Measurements from ENCODE around the gene XPO6.

Gene XPO6

DNA sequence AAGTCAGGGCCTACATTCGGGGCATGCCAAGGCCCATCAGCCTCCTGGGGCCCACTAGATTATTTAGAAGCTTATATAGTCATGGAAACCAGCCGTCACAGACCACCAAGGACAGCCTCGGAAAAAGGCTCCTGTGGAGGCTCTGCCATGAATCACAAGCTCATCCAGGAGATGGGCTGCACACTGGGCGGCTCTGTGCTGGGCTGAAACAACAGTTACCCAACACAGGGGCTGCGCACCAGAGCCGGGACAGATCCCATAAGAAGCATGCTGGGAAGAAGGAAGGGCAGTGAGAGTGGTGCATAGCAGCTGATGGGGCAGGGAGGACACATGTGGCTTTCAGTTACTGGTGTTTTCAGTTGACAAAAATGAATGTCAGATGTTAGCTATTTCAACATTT, 80.6 kb downstream of the XPO6 start:
- no peaks in the 10 kb centered on the region for H4K20me1 ChIP-seq (ENCODE audit: insufficient read depth, low read length, poor library complexity, severe bottlenecking)
- H3K9me2 ChIP-seq (replicated peaks; ENCODE audit: low read depth, low read length) = no peaks in the 10 kb centered on the region

DNA sequence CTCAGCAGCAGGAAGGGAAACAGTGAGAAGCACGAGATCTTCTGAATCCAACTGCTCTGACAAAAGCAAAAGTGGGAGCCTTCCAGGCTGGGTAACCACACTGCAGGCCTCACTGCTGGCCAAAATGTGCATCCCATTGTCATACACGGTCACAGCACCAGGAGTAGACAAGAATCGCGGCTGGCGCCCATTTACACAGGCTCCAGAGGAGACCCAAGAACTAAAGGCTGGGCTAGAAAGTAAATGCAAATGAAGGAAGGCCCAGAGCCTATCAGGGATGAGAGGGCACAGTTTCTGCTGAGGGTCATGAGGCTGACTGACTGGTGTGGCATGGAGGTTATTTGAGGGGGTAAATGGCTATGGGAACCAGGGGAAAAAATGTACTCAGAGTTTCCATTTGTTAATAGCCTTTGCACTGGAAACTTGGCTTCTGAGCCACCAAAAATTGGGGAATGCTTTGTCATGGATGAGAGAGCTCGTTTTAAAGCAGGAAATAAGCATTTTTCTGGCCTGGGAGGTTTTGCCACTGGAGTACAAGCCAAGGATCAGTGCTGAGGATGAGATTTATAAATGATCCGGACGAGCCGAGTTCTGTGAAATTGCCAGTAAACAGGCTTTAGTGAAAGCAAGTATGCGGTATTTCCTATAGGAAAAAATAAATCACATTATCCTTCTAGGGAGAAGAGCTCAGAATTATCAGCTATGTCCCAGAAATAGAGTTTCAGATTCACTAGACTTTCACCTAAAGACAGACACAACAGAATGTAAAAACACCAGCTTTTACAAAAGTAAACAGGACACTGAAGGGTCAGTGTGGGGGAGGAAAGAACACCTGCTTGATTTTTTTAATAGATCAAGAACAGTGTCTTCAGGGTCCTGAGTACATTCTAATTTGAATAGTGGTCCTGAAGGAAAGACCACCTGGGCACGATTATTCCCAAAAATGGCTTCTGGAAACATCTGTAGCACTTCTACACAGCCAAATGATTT, 81.4 kb downstream of the XPO6 start:
- TF ChIP-seq, protein P1, sequence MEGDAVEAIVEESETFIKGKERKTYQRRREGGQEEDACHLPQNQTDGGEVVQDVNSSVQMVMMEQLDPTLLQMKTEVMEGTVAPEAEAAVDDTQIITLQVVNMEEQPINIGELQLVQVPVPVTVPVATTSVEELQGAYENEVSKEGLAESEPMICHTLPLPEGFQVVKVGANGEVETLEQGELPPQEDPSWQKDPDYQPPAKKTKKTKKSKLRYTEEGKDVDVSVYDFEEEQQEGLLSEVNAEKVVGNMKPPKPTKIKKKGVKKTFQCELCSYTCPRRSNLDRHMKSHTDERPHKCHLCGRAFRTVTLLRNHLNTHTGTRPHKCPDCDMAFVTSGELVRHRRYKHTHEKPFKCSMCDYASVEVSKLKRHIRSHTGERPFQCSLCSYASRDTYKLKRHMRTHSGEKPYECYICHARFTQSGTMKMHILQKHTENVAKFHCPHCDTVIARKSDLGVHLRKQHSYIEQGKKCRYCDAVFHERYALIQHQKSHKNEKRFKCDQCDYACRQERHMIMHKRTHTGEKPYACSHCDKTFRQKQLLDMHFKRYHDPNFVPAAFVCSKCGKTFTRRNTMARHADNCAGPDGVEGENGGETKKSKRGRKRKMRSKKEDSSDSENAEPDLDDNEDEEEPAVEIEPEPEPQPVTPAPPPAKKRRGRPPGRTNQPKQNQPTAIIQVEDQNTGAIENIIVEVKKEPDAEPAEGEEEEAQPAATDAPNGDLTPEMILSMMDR (conservative IDR thresholded peaks at IDR 0.05; ENCODE audit: low read length) = no peak
- TF ChIP-seq EZH2phosphoT487 (IDR thresholded peaks at IDR 0.05; ENCODE audit: borderline replicate concordance) = no peak
- peaks cover 100% of the 10 kb centered on the region for H3K36me3 ChIP-seq (ENCODE audit: insufficient read depth, low read length)

More for the DNA sequence above, 80.6 kb downstream of the XPO6 start:
- H3K4me3 ChIP-seq (ENCODE audit: low read length, poor library complexity, severe bottlenecking) = no peak overlapping the region
- no peaks in the 10 kb centered on the region for H3K79me2 ChIP-seq (ENCODE audit: insufficient read depth, low read length)
- H3K27me3 ChIP-seq (ENCODE audit: insufficient read depth, low read length, poor library complexity, severe bottlenecking) = no peaks in the 10 kb centered on the region
- TF ChIP-seq, protein P1 (conservative IDR thresholded peaks at IDR 0.05; ENCODE audit: low read length) = no peak
- no peak for TF ChIP-seq EZH2phosphoT487 (IDR thresholded peaks at IDR 0.05; ENCODE audit: borderline replicate concordance)
- H3K9ac ChIP-seq (ENCODE audit: low read depth, low read length, poor library complexity, severe bottlenecking) = no peak overlapping the region
- no peak overlapping the region for H2AFZ ChIP-seq (ENCODE audit: low read length)
- H3F3A ChIP-seq (ENCODE audit: low read depth) = no peaks in the 10 kb centered on the region
- H3K36me3 ChIP-seq (ENCODE audit: insufficient read depth, low read length) = peaks cover 99% of the 10 kb centered on the region
- H3K4me2 ChIP-seq (ENCODE audit: low read depth, low read length, poor library complexity, severe bottlenecking) = no peak overlapping the region
- H3K4me1 ChIP-seq (ENCODE audit: insufficient read depth, low read length, poor library complexity, severe bottlenecking) = no peaks in the 10 kb centered on the region
- H3K9me3 ChIP-seq (ENCODE audit: insufficient read depth, low read depth, low read length) = no peaks in the 10 kb centered on the region

GRCh38 chr16:28126684-28127620, 84.8 kb downstream of the XPO6 start:
- TF ChIP-seq EZH2phosphoT487 (IDR thresholded peaks at IDR 0.05; ENCODE audit: borderline replicate concordance) = no peak
- TF ChIP-seq, protein P1 (conservative IDR thresholded peaks at IDR 0.05; ENCODE audit: low read length) = no peak
- H3K4me1 ChIP-seq (ENCODE audit: insufficient read depth, low read length, poor library complexity, severe bottlenecking) = no peaks in the 10 kb centered on the region
- no peaks in the 10 kb centered on the region for H4K20me1 ChIP-seq (ENCODE audit: insufficient read depth, low read length, poor library complexity, severe bottlenecking)
- peaks cover 95% of the 10 kb centered on the region for H3K36me3 ChIP-seq (ENCODE audit: insufficient read depth, low read length)
- no peak overlapping the region for H3K4me2 ChIP-seq (ENCODE audit: low read depth, low read length, poor library complexity, severe bottlenecking)
- no peak overlapping the region for H3K4me3 ChIP-seq (ENCODE audit: low read length, poor library complexity, severe bottlenecking)
- H3K9me2 ChIP-seq (replicated peaks; ENCODE audit: low read depth, low read length) = no peaks in the 10 kb centered on the region
- H2AFZ ChIP-seq (ENCODE audit: low read length) = no peak overlapping the region
- H3K79me2 ChIP-seq (ENCODE audit: insufficient read depth, low read length) = no peaks in the 10 kb centered on the region
- no peak overlapping the region for H3K9ac ChIP-seq (ENCODE audit: low read depth, low read length, poor library complexity, severe bottlenecking)
- H3K9me3 ChIP-seq (ENCODE audit: insufficient read depth, low read depth, low read length) = no peaks in the 10 kb centered on the region
- H3F3A ChIP-seq (ENCODE audit: low read depth) = no peaks in the 10 kb centered on the region
- H3K27me3 ChIP-seq (ENCODE audit: insufficient read depth, low read length, poor library complexity, severe bottlenecking) = no peaks in the 10 kb centered on the region

More for the DNA sequence above, 81.4 kb downstream of the XPO6 start:
- H3K79me2 ChIP-seq (ENCODE audit: insufficient read depth, low read length) = no peaks in the 10 kb centered on the region
- H3K9ac ChIP-seq (ENCODE audit: low read depth, low read length, poor library complexity, severe bottlenecking) = no peak overlapping the region
- no peaks in the 10 kb centered on the region for H3K9me3 ChIP-seq (ENCODE audit: insufficient read depth, low read depth, low read length)
- H3F3A ChIP-seq (ENCODE audit: low read depth) = no peaks in the 10 kb centered on the region
- H3K27me3 ChIP-seq (ENCODE audit: insufficient read depth, low read length, poor library complexity, severe bottlenecking) = no peaks in the 10 kb centered on the region
- no peaks in the 10 kb centered on the region for H3K9me2 ChIP-seq (replicated peaks; ENCODE audit: low read depth, low read length)
- H4K20me1 ChIP-seq (ENCODE audit: insufficient read depth, low read length, poor library complexity, severe bottlenecking) = no peaks in the 10 kb centered on the region
- no peaks in the 10 kb centered on the region for H3K4me1 ChIP-seq (ENCODE audit: insufficient read depth, low read length, poor library complexity, severe bottlenecking)
- H3K4me2 ChIP-seq (ENCODE audit: low read depth, low read length, poor library complexity, severe bottlenecking) = no peak overlapping the region
- H3K4me3 ChIP-seq (ENCODE audit: low read length, poor library complexity, severe bottlenecking) = no peak overlapping the region
- no peak overlapping the region for H2AFZ ChIP-seq (ENCODE audit: low read length)
